ENCODE measurements around the gene RTRAF. TPM values are rescaled to one million over a fixed set of nuclear protein-coding genes. Genes with fewer than 3 reads are reported as not detected.

RTRAF gene
- polyA plus RNA-seq, 1 donor from 2014 or later = 119 TPM

DNA sequence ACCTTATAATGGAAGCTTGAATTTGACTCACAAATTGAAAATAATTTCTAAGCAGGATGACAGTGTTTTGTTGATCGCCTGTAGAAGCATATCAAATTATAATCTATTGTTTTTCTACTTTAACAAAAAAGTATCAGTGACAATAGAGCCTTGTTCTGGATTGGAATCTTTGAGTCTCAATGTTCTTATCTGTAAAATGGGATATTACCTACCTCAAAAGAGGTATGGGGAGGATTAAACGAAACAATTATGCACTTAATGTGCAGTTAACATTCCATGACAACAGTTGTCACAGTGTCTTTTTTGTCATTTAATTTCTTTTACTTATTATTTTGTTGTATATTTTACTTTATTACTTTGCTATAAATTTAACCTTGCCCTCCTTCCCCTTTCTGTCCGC, 1.1 kb downstream of the RTRAF start:
- Histone ChIP-seq H3K9me2 (ENCODE audit: insufficient read depth, low read length) (no peaks in the 10 kb centered on the region), H3K79me2 (replicated peaks; ENCODE audit: insufficient read depth, low read length) (peaks cover 39% of the 10 kb centered on the region), H3K9me3 (ENCODE audit: low read length) (no peaks in the 10 kb centered on the region), H3K27ac (ENCODE audit: low read length) (no peak overlapping the region), H3K4me2 (ENCODE audit: low read length) (peak overlapping the region; percentile 76), H3K36me3 (ENCODE audit: insufficient read depth, low read length) (no peaks in the 10 kb centered on the region), H3K27me3 (ENCODE audit: insufficient read depth, low read depth, low read length) (no peaks in the 10 kb centered on the region), H3F3A (ENCODE audit: insufficient read depth, low read length, poor library complexity, severe bottlenecking) (no peaks in the 10 kb centered on the region), H3K4me3 (ENCODE audit: low read length) (peak overlapping the region; percentile 80), H3K9ac (ENCODE audit: low read length) (peak overlapping the region; percentile 82), H4K20me1 (ENCODE audit: insufficient read depth) (no peaks in the 10 kb centered on the region), H2AFZ (ENCODE audit: low read depth, low read length) (no peak overlapping the region)
- TF ChIP-seq POLR2AphosphoS5 (IDR thresholded peaks at IDR 0.05) (no peak), EP300 (conservative IDR thresholded peaks at IDR 0.05; ENCODE audit: poor library complexity, severe bottlenecking) (no peak), TAF1 (IDR thresholded peaks at IDR 0.05; ENCODE audit: low read depth) (no peak), RAD21 (conservative IDR thresholded peaks at IDR 0.05) (no peak), SMC3 (conservative IDR thresholded peaks at IDR 0.05; ENCODE audit: poor library complexity) (no peak), EZH2 (IDR thresholded peaks at IDR 0.05; ENCODE audit: borderline replicate concordance, insufficient read depth, low read length, poor library complexity, severe bottlenecking) (no peak)
- TF ChIP-seq, protein P1, sequence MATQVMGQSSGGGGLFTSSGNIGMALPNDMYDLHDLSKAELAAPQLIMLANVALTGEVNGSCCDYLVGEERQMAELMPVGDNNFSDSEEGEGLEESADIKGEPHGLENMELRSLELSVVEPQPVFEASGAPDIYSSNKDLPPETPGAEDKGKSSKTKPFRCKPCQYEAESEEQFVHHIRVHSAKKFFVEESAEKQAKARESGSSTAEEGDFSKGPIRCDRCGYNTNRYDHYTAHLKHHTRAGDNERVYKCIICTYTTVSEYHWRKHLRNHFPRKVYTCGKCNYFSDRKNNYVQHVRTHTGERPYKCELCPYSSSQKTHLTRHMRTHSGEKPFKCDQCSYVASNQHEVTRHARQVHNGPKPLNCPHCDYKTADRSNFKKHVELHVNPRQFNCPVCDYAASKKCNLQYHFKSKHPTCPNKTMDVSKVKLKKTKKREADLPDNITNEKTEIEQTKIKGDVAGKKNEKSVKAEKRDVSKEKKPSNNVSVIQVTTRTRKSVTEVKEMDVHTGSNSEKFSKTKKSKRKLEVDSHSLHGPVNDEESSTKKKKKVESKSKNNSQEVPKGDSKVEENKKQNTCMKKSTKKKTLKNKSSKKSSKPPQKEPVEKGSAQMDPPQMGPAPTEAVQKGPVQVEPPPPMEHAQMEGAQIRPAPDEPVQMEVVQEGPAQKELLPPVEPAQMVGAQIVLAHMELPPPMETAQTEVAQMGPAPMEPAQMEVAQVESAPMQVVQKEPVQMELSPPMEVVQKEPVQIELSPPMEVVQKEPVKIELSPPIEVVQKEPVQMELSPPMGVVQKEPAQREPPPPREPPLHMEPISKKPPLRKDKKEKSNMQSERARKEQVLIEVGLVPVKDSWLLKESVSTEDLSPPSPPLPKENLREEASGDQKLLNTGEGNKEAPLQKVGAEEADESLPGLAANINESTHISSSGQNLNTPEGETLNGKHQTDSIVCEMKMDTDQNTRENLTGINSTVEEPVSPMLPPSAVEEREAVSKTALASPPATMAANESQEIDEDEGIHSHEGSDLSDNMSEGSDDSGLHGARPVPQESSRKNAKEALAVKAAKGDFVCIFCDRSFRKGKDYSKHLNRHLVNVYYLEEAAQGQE (IDR thresholded peaks at IDR 0.05; ENCODE audit: borderline replicate concordance) = no peak
- TF ChIP-seq, protein P2, sequence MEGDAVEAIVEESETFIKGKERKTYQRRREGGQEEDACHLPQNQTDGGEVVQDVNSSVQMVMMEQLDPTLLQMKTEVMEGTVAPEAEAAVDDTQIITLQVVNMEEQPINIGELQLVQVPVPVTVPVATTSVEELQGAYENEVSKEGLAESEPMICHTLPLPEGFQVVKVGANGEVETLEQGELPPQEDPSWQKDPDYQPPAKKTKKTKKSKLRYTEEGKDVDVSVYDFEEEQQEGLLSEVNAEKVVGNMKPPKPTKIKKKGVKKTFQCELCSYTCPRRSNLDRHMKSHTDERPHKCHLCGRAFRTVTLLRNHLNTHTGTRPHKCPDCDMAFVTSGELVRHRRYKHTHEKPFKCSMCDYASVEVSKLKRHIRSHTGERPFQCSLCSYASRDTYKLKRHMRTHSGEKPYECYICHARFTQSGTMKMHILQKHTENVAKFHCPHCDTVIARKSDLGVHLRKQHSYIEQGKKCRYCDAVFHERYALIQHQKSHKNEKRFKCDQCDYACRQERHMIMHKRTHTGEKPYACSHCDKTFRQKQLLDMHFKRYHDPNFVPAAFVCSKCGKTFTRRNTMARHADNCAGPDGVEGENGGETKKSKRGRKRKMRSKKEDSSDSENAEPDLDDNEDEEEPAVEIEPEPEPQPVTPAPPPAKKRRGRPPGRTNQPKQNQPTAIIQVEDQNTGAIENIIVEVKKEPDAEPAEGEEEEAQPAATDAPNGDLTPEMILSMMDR (IDR thresholded peaks at IDR 0.05; ENCODE audit: poor library complexity, severe bottlenecking) = no peak

DNA sequence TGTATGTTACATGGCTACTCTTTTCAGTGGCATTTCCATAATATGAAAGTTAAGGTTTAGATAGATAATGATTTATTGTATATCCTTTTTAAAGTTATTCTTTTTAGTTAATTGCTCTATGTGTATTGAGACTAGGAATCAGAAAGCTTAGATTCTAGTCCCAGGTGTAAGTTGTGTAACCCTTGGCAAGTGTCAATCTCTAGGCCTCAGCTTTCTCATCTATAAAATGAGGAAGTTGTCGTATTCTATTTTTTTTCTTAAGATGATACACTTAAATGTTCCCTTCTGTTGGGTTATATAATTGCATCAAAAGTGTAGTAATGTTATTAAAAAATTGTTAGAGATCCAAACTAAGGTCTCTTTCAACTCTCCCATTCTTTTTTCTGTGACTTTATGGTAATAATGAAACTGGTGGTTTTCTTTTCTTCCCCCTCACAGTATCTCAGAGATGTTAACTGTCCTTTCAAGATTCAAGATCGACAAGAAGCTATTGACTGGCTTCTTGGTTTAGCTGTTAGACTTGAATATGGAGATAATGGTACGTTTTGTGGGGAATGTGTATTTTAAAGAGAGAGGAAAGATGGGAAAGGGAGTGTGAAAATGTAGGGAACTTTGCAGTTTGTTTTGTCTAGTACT, 4.1 kb downstream of the RTRAF start:
- no peaks in the 10 kb centered on the region for H3K27me3 ChIP-seq (ENCODE audit: insufficient read depth, low read depth, low read length)
- TF ChIP-seq EP300 (conservative IDR thresholded peaks at IDR 0.05; ENCODE audit: poor library complexity, severe bottlenecking) (no peak), SMC3 (conservative IDR thresholded peaks at IDR 0.05; ENCODE audit: poor library complexity) (no peak), POLR2AphosphoS5 (IDR thresholded peaks at IDR 0.05) (no peak), EZH2 (IDR thresholded peaks at IDR 0.05; ENCODE audit: borderline replicate concordance, insufficient read depth, low read length, poor library complexity, severe bottlenecking) (no peak), RAD21 (conservative IDR thresholded peaks at IDR 0.05) (no peak), TAF1 (IDR thresholded peaks at IDR 0.05; ENCODE audit: low read depth) (no peak), MXI1 (conservative IDR thresholded peaks at IDR 0.05; ENCODE audit: poor library complexity, severe bottlenecking) (no peak)
- TF ChIP-seq, protein P2 (IDR thresholded peaks at IDR 0.05; ENCODE audit: poor library complexity, severe bottlenecking) = no peak
- TF ChIP-seq, protein P1 (IDR thresholded peaks at IDR 0.05; ENCODE audit: borderline replicate concordance) = no peak
- no peaks in the 10 kb centered on the region for H3F3A ChIP-seq (ENCODE audit: insufficient read depth, low read length, poor library complexity, severe bottlenecking)
- no peaks in the 10 kb centered on the region for H3K9me2 ChIP-seq (ENCODE audit: insufficient read depth, low read length)
- H3K4me2 ChIP-seq (ENCODE audit: low read length) = no peak overlapping the region
- no peak overlapping the region for H3K27ac ChIP-seq (ENCODE audit: low read length)
- no peaks in the 10 kb centered on the region for H3K36me3 ChIP-seq (ENCODE audit: insufficient read depth, low read length)
- no peak overlapping the region for H3K4me3 ChIP-seq (ENCODE audit: low read length)
- no peaks in the 10 kb centered on the region for H4K20me1 ChIP-seq (ENCODE audit: insufficient read depth)
- H3K79me2 ChIP-seq (replicated peaks; ENCODE audit: insufficient read depth, low read length) = peaks cover 49% of the 10 kb centered on the region
- H3K9me3 ChIP-seq (ENCODE audit: low read length) = no peaks in the 10 kb centered on the region
- no peak overlapping the region for H3K9ac ChIP-seq (ENCODE audit: low read length)
- no peak overlapping the region for H2AFZ ChIP-seq (ENCODE audit: low read depth, low read length)

Data from neural cell (in vitro differentiated cells).